Prostate gland (tissue), 2 donors: ENCODE data around the gene SLC43A2. TPM values are rescaled to one million over a fixed set of nuclear protein-coding genes. Genes with fewer than 3 reads are reported as not detected.

Source experiments
- DNase-seq: peaks from one replicate; pipeline ENCODE4 v3.0.0-alpha.2; 2019; ENCODE audit warnings: low spot score
- H3K27ac ChIP-seq, 2 donors: fragments of 200-600 bp; sonication (generic); 2 replicates each; pipeline ENCODE4 v1.5.1; 2017 to 2019
- H3K27me3 ChIP-seq: fragments of 200-600 bp; sonication (generic); replicated peaks from 2 replicates; pipeline ENCODE4 v1.5.1; 2019; ENCODE audit not compliant: insufficient read depth
- H3K36me3 ChIP-seq, 2 donors: fragments of 200-600 bp; sonication (generic); 1 replicate in 1 of 2; 2 replicates in 1 of 2; pipeline versions ENCODE4 v1.5.1 to v1.8.1; 2017 to 2019
- H3K4me1 ChIP-seq: fragments of 200-600 bp; sonication (generic); replicated peaks from 2 replicates; pipeline ENCODE4 v1.5.1; 2019
- H3K4me3 ChIP-seq, 2 donors: fragments of 200-600 bp; sonication (generic); 2 replicates each; pipeline ENCODE4 v1.5.1; 2017 to 2019
- H3K9me3 ChIP-seq: fragments of 200-600 bp; sonication (generic); 2 replicates; pipeline ENCODE4 v1.5.1; 2017
- POLR2A ChIP-seq: fragments of 450-650 bp; IDR thresholded peaks from one replicate; pipeline ENCODE4 v1.6.1; 2016; ENCODE audit warnings: antibody characterized with exemption, mild to moderate bottlenecking
- POLR2AphosphoS5 ChIP-seq: sonication (generic); formaldehyde crosslinking; IDR thresholded peaks from one replicate; pipeline ENCODE4 v1.6.1; 2017; ENCODE audit warnings: antibody characterized with exemption
- WGBS: methylation state at CpG from one replicate; pipeline ENCODE4 v1.1.5; 2018; 5-methylcytosine and 5-hydroxymethylcytosine counted together
- intact Hi-C: fragments of 100-400 bp; cut with DNase I; formaldehyde crosslinking; loops from one replicate; pipeline ENCODE4 v1.14.2; 2022
- total RNA-seq, 2 donors: library from RNA; depleted of rRNA; stranded (reverse); fragments of >200 nt; gene quantifications; one replicate each; pipeline ENCODE4 v1.1.0, GENCODE V29; 2016
- TF ChIP-seq, protein P1 (sequence below), 4 experiments: fragments of 200-600 bp in 2 of 4; fragments of 450-650 bp in 2 of 4; sonication (generic) in 2 of 4; IDR thresholded peaks; 1 replicate in 3 of 4; 2 replicates in 1 of 4; pipeline ENCODE4 v1.5.1; 2016 to 2019; ENCODE audit warnings: antibody characterized with exemption in 4 of 4, mild to moderate bottlenecking in 2 of 4, moderate library complexity in 2 of 4

SLC43A2 gene
- total RNA-seq, 2 donors from 2014 or later = 11.8 to 14.8 TPM

DNA sequence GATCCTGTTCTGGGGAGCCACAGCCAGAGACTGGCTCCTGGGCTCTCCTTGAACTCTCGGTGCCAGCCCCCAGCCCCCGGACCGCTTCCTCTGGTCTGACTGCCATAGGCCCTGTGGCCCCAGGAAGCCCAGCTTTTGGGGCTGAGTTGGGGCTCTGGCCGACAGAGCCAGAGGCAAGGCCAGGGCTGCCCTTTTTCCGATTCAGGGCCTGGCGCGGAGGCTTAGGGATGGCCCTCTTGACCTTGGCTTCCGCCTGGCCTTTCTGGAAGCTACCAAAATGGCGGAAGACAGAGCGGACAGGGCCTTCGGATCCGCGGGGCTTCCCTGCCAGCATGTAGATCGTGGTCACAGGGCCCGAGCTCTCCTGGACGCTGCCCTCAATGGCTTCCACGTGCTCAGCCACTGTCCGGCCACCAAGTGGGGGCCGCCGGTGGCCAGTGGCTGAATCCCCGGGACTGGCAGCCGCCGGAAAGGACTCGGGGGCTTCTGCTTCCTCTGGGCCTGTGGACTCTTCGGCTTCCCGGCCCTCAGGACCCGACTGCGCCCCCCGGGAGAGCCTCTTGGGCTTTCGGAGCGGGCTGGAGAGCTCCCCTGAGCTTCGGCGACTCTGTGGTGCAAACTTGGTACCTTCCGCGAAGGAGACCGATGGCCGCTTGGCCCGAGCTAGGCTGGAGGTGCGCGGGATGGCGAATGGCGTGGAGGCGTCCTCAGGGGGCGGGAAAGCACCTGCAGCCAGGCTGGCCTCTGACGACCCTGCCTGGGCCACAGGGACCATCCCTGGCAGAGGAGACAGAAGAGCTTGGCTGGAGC, 6.4 kb upstream of the SLC43A2 start:
- TF ChIP-seq, protein P1, sequence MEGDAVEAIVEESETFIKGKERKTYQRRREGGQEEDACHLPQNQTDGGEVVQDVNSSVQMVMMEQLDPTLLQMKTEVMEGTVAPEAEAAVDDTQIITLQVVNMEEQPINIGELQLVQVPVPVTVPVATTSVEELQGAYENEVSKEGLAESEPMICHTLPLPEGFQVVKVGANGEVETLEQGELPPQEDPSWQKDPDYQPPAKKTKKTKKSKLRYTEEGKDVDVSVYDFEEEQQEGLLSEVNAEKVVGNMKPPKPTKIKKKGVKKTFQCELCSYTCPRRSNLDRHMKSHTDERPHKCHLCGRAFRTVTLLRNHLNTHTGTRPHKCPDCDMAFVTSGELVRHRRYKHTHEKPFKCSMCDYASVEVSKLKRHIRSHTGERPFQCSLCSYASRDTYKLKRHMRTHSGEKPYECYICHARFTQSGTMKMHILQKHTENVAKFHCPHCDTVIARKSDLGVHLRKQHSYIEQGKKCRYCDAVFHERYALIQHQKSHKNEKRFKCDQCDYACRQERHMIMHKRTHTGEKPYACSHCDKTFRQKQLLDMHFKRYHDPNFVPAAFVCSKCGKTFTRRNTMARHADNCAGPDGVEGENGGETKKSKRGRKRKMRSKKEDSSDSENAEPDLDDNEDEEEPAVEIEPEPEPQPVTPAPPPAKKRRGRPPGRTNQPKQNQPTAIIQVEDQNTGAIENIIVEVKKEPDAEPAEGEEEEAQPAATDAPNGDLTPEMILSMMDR (IDR thresholded peaks at IDR 0.05) = no peak
- TF ChIP-seq POLR2A (no peak), POLR2AphosphoS5 (no peak)
- Histone ChIP-seq H3K36me3 (no peaks in the 10 kb centered on the region), H3K27me3 (no peaks in the 10 kb centered on the region), H3K4me1 (peaks cover under 1% of the 10 kb centered on the region), H3K4me3 (no peak overlapping the region), H3K27ac (no peak overlapping the region), H3K9me3 (no peaks in the 10 kb centered on the region)
- 98% methylated on average over 30 of the region's 45 CpGs for WGBS
- no peak for DNase-seq
- intact Hi-C loops = no loop called here

DNA sequence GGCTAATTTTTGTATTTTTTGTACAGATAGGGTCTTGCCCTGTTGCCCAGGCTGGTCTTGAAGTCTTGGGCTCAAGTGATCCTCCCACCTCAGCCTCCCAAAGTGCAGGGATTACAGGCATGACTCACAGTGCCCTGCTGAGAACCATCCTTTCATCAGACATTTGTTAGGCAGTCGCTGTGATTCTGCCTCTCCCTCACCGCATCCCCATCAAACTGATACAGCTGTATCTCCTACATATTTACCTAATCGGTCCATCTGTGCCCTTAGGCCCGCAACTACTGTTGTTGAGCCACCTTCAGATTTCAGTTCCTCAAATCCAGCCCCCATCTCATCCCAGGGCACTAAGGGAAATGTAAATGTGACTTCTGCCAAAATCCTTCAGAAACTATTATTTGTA, 2.0 kb upstream of the SLC43A2 start:
- no peaks in the 10 kb centered on the region for H3K9me3 ChIP-seq
- intact Hi-C loops = no loop called here
- 85% methylated on average over 4 of the region's 4 CpGs for WGBS

DNA sequence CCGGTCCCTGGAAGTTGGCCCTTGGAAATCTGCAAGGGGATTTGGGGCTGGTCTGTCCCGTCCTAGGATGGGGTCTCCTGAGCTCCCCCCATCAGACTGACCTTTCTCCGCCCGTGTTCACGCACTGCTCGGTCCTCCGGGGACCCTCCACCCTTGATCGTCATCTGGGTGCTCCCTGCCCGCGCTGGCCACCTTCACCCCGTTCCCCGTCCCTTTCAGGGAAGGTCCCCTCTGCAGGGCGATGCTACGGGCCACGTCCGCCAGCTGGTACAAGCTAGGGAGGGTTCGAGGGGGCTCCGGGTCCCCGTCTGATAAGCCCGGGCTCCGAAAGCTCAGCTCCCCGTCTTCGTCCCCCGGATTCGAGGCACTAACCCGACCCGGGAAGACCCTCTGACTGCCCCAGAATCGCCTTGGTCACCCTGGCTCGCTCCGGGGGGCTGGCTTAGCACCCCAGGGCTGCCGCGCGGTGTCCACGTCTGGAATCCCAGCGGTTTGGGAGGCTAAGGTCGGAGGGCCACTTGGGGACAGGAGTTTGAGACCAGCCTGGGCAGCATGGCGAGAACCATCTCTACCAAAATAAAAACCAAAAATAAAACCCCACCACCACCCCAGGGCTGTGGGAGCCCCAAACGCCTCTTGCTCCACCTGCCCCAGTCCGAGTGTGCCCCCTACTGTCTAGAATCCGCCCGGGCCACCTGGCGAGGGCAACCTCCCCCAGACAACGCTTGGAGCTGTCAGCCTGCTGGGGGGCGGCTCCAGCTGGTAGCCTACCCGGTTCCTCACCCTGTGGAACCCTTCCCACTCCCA, 1.1 kb upstream of the SLC43A2 start:
- DNase-seq = peak; percentile 53
- WGBS = 4% methylated on average over 45 of the region's 45 CpGs

More for the DNA sequence above, 2.0 kb upstream of the SLC43A2 start:
- DNase-seq = no peak
- Histone ChIP-seq H3K4me3 (no peak overlapping the region), H3K27ac (no peak overlapping the region), H3K27me3 (no peaks in the 10 kb centered on the region), H3K4me1 (peaks cover 8% of the 10 kb centered on the region), H3K36me3 (no peaks in the 10 kb centered on the region)
- no peak for TF ChIP-seq POLR2AphosphoS5
- TF ChIP-seq POLR2A = no peak
- TF ChIP-seq, protein P1 (IDR thresholded peaks at IDR 0.05) = no peak

DNA sequence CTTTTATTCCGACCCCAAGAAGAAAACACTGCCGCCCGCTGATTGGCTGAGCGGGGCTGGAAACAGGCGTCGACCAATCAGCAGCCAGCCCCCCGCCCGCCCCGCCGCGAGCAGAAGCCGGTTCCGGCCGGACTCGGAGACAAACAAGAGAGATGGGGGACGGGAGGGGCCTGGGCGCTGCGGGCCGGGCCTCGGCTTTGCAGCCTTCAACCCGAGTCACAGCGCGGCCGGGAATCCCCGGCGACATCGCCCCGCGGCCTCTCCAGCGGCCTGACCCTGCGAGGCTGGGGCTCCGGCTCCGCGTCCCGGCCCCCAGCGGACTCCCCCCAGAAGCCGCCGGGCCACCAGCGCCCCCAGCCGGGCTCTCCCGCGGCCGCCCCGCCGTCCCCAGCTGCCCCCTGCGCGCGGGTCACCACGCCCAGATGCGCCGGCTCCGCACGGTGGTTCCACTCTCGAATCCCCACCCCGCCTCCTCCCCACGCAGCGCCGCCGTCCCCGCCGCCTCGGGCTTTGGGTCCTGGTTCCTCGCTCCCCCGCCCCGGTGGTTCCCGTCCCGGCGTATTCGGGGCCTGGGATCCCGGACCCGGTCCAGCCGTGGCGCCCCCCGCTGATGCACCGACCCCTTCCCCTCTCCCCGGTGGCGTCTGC, 346 bp upstream of the SLC43A2 start:
- Histone ChIP-seq H3K4me1 (peaks cover 8% of the 10 kb centered on the region), H3K9me3 (no peaks in the 10 kb centered on the region), H3K36me3 (no peaks in the 10 kb centered on the region), H3K27ac (peak overlapping the region; percentile 78 to 94), H3K4me3 (peak overlapping the region; percentile 47 to 83), H3K27me3 (no peaks in the 10 kb centered on the region)
- TF ChIP-seq, protein P1 (IDR thresholded peaks at IDR 0.05) = peak; percentile 27 to 72 (median 48)
- TF ChIP-seq POLR2A (peak; percentile 74), POLR2AphosphoS5 (peak; percentile 64)
- intact Hi-C loops = loop anchor here (1.0 to 5.0 kb wide), 2 partner anchors 37 to 55 kb away; no protein-coding TSS in a partner anchor
- peak; percentile 94 for DNase-seq
- WGBS = 1% methylated on average over 66 of the region's 77 CpGs

More for the DNA sequence above, 1.1 kb upstream of the SLC43A2 start:
- H3K9me3 ChIP-seq = no peaks in the 10 kb centered on the region
- TF ChIP-seq POLR2A (no peak), POLR2AphosphoS5 (no peak)
- TF ChIP-seq, protein P1 (IDR thresholded peaks at IDR 0.05) = peak; percentile 38 to 86 (median 70)
- peak overlapping the region; percentile 47 to 83 for H3K4me3 ChIP-seq
- no peaks in the 10 kb centered on the region for H3K36me3 ChIP-seq
- H3K27ac ChIP-seq = peak overlapping the region; percentile 78 to 94
- intact Hi-C loops = loop anchor here (1.0 to 5.0 kb wide), 2 partner anchors 37 to 55 kb away; no protein-coding TSS in a partner anchor
- no peaks in the 10 kb centered on the region for H3K27me3 ChIP-seq
- peaks cover 8% of the 10 kb centered on the region for H3K4me1 ChIP-seq
